HL-60/S4 (cell line): ENCODE measurements around the gene TOMM70.

Source experiments
- in situ Hi-C: fragments of 300-500 bp; cut with MboI; formaldehyde crosslinking; loops from 2 replicates; pipeline ENCODE4 v1.14.3; 2022; ENCODE audit warnings: low sequenced_read_pairs

TOMM70 gene

GRCh38 chr3:100330651-100331050, 70.2 kb downstream of the TOMM70 start:
- in situ Hi-C loops, result loop anchor here (25.0 kb wide), 1 partner anchor 257 kb away; no protein-coding TSS in a partner anchor

GRCh38 chr3:100329800-100330489, 70.9 kb downstream of the TOMM70 start:
- in situ Hi-C loops, result loop anchor here (25.0 kb wide), 1 partner anchor 257 kb away; no protein-coding TSS in a partner anchor

DNA sequence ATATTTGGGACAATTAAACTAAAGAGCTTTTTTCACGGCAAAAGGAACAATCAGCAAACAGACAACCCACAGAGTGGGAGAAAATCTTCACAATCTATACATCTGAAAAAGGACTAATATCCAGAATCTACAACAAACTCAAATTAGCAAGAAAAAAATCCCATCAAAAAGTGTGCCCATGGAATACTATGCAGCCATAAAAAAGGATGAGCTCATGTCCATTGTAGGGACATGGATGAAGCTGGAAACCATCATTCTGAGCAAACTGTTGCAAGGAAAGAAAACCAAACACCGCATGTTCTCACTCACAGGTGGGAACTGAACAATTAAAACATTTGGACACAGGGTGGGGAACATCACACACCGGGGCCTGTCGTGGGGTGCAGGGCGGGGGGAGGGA, 73.5 kb downstream of the TOMM70 start:
- in situ Hi-C loops, result loop anchor here (25.0 kb wide), 1 partner anchor 260 kb away; no protein-coding TSS in a partner anchor

DNA sequence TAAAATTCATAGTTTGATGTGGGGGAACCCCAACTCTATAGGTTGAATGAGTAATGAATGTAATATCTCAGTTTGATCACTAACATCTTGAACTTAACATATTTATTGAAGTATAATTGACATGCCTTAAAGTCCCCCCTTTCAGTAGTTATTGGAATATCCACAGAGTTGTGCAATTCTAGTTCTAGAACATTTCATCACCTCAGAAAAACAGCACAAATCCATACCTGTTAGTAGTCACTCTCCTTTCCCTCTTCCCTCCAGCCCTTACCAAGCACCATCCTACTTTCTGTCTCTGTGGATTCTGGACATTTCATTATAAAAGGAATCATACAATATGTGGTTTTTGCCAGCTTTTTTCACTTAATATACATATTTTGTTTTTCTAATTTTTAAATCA, 75.1 kb downstream of the TOMM70 start:
- in situ Hi-C loops, result loop anchor here (25.0 kb wide), 1 partner anchor 261 kb away; no protein-coding TSS in a partner anchor

- in situ Hi-C loops, result no loop called here
These were observed 76.8 kb downstream of the TOMM70 start for GRCh38 chr3:100324044-100324443.

GRCh38 chr3:100319951-100320350, 80.9 kb downstream of the TOMM70 start:
- in situ Hi-C loops, result no loop called here

GRCh38 chr3:100317912-100318311, 83.0 kb downstream of the TOMM70 start:
- in situ Hi-C loops, result no loop called here

- in situ Hi-C loops, result no loop called here
These were observed 84.2 kb downstream of the TOMM70 start for GRCh38 chr3:100316641-100317069.
